GM19043 (cell line): ENCODE data around the gene HHIPL1.

ENCODE experiments used
- ATAC-seq: cut with Tn5 transposase; IDR thresholded peaks from one replicate; pipeline ENCODE4 v1.9.1; 2021; ENCODE audit warnings: low read depth; ENCODE audit not compliant: unreplicated experiment

HHIPL1 gene

GRCh38 chr14:99673305-99674063 is 28.6 kb downstream of the HHIPL1 start:
- no peak for ATAC-seq

- ATAC-seq = no peak
These were observed 29.2 kb downstream of the HHIPL1 start for GRCh38 chr14:99674064-99674650.

GRCh38 chr14:99674776-99675381 is 29.9 kb downstream of the HHIPL1 start:
- ATAC-seq = no peak

- no peak for ATAC-seq
These were observed 30.5 kb downstream of the HHIPL1 start for GRCh38 chr14:99675382-99675835.

GRCh38 chr14:99675951-99676350 is 31.0 kb downstream of the HHIPL1 start:
- ATAC-seq = no peak

- ATAC-seq = no peak
These were observed 31.7 kb downstream of the HHIPL1 start for GRCh38 chr14:99676657-99677056.

- ATAC-seq = no peak
These were observed 32.6 kb downstream of the HHIPL1 start for GRCh38 chr14:99677231-99678140.

- no peak for ATAC-seq
These were observed 33.3 kb downstream of the HHIPL1 start for GRCh38 chr14:99678198-99678597.

GRCh38 chr14:99679111-99679510 is 34.2 kb downstream of the HHIPL1 start:
- no peak for ATAC-seq

GRCh38 chr14:99679543-99679942 is 34.6 kb downstream of the HHIPL1 start:
- no peak for ATAC-seq

GRCh38 chr14:99679996-99680395 is 35.1 kb downstream of the HHIPL1 start:
- ATAC-seq = no peak

- ATAC-seq = no peak
These were observed 36.3 kb downstream of the HHIPL1 start for GRCh38 chr14:99681101-99681831.

GRCh38 chr14:99681832-99682148 is 36.9 kb downstream of the HHIPL1 start:
- ATAC-seq = no peak

GRCh38 chr14:99682809-99683618 is 38.1 kb downstream of the HHIPL1 start:
- ATAC-seq = peak; percentile 32

GRCh38 chr14:99683619-99684409 is 38.9 kb downstream of the HHIPL1 start, which contains the start of gene CYP46A1:
Gene CYP46A1 (plus strand): TSS chr14:99684298. CDS start chr14:99684418, 120 bp downstream.
- peak; percentile 91 for ATAC-seq

- peak; percentile 27 for ATAC-seq
These were observed 39.5 kb downstream of the HHIPL1 start for GRCh38 chr14:99684410-99684934.

- no peak for ATAC-seq
These were observed 40.2 kb downstream of the HHIPL1 start for GRCh38 chr14:99685151-99685591.

- ATAC-seq = no peak
These were observed 40.7 kb downstream of the HHIPL1 start for GRCh38 chr14:99685596-99685995.
